GM21526 (cell line): ENCODE data around the gene SLC6A13.
"Not testable (repeated sequence)": the region's sequence is repeated elsewhere in the genome, so short reads cannot be mapped to it uniquely, and the experiment has no call there.

Source experiments
- ATAC-seq: cut with Tn5 transposase; IDR thresholded peaks from one replicate; pipeline ENCODE4 v1.9.1; 2021; ENCODE audit warnings: moderate library complexity; ENCODE audit not compliant: unreplicated experiment, low FRiP score

The SLC6A13 gene

DNA sequence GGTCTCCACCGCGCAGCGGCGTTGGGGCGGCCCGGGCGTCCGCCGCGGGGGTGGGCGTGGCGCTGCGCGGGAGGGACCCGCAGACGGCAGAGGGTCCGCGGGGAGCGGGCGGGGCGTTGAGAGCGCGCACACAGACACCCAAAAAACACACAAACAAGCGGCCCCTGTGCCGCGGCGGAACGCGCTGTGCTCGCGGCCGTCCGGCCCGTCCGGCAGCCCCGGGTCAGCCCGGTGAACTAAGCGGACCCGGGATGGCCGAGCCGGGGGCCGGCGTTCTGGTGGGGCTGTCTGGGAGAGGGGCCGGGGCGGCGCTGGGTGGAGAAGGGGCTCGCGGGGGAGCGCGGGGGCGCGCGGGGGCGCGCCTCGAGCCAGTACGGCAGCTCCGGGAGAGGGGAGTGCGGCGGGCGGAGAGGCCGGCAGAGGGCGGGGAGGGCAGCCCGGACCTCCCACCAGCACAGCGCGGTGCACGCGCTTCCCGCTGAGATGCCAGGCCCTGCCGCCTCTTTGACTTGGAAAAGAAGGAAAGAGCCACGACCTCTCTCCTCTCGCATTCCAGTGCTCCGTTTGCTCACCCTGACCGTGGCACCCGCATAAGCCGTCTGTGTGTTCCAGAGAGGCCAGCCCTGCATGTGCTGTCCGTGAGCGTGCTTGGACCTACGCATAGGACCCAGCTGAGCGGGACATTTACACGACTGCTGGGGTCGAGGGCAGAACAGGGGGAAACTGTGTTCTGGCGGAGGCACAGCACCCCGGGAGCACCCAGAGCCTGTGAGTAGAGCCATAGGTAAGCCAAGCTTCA, 59.0 kb downstream of the SLC6A13 start:
- ATAC-seq, result no peak

DNA sequence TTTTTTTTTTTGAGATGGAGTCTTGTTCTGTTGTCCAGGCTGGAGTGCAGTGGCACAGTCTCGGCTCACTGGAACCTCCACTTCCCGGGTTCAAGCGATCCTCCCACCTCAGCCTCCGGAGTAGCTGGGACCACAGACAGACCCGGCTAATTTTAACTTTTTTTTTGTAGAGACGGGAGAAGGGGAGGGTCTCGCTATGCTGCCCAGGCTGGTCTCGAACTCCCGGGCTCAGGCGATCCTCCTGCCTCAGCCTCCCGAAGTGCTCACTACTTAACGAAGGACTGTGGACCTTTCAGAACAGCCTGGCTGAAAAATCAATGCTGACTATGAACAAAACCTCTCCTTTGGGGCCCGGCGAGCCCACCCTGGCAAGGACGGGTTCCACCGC, 59.6 kb downstream of the SLC6A13 start:
- no peak for ATAC-seq

DNA sequence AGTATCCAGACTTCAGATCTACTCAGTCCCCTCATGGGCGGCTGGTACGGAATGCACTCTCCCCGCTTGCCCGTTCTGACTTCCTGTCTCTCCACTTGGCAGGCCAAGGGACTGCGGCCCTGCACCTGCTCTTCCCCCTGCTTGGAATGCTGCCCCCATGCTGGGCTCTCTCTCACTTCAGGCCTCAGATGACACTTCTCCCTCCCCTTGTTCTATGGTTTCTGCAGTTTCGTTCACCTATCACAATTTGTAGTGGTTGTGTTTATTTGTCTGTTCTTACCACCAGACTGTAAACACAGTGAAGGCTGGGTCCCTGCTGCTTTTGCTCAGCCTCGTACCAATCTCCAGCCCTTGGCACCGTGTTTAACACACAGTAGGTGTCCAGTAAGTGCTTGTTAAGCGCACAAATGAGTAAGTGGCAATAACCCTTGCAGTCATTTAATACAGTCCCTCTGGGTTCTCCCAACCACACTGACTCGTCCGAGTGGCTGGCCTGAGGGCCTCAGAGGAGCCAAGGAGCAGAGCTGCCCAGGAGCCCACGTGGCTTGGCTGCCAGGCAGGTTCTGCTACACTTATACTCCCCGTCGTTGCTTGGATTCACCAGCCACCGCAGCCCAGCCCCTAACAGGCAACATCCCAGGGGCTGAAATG, 60.4 kb downstream of the SLC6A13 start:
- ATAC-seq, result no peak

DNA sequence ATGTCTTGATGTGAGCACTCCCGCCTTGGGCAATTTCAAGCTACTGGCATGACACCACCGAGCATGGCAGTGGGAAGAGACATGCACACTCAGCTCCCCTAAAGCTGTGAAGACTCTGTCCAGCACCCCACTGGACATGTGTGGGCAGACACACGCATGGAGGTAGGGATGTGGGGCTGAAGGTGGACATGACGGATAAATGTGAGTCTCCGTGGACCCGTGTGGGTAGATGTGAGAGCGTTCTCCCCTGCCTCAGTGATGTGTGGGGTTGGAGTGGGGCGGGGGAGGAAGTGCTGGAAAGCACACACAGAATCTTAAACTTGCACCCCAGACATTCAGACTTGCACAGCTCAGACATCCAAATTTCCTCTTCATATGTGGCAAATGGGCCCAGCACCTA, 61.3 kb downstream of the SLC6A13 start:
- no peak for ATAC-seq

DNA sequence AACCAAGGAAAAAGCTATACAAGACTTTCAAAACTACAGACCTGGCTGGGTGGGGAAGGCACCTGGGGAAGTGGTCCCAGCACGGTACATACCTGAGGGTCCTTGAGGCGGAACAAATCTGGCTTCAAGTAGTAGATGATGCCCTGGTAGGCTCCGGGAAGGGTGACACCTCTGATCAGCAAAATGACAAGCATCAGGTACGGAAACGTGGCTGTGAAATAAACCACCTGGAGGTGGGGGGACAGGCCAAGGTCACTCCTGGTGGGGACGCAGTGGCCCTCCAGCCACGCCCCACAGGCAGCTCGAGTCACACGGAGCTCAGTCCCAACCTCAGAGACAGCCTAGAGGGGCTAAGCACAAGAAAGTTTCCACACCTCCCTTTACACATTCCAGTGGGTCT, 63.9 kb downstream of the SLC6A13 start:
- ATAC-seq, result no peak

DNA sequence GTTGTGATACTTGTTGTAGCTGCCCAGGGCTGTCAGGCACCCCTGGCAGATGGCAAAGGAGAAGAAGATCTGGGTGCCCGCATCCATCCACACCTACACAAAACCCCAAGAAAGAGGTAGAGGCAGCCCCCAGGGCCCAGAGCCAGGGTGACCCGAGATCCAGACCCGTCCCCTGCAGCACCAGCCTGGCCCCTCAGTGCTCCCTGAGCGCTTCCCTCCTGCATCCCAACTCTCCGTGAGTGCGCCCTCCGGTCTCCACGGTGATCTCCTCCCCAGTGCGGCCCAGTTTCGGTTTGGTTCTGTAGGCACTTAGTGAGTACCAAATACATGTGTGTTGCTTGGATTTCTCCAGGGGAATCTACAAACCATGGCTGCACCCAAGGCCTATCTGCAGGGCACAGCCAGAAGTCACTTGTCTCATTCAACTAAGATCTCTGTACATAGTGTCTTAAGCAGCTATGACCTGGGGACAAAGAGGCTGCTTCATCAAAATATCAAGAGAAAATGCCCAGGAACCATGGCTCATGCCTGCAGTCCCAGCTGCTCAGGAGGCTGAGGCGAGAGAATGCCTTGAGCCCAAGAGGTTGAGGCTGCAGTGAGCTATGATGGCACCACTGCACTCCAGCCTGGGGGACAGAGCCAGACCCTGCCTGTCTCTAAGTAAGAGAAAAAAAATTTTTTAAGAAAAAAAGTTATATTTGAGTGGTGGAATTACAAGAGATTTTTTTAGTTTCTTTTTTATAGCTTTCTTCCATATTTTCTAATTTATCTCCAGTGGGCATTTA, 64.5 kb downstream of the SLC6A13 start:
- no peak for ATAC-seq

DNA sequence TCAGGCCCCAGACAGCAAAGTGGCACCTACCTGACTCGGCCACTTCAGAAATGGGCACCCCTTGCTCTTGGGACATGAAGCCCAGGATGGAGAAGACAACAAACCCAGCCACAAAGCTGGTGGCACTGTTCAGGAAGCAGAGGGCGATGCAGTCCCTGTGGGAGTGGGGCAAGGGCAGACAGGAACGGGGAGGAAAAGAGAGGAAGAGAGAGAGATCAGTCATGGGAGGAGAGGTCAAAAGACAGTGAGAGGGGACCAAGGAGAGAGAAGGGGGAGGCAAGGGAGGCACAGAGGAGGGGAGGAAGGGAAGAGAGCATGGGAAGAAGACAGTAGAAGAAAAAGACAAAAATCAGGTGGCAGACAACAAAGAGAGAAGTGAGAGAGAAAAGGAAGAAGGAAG, 65.3 kb downstream of the SLC6A13 start:
- ATAC-seq, result no peak

DNA sequence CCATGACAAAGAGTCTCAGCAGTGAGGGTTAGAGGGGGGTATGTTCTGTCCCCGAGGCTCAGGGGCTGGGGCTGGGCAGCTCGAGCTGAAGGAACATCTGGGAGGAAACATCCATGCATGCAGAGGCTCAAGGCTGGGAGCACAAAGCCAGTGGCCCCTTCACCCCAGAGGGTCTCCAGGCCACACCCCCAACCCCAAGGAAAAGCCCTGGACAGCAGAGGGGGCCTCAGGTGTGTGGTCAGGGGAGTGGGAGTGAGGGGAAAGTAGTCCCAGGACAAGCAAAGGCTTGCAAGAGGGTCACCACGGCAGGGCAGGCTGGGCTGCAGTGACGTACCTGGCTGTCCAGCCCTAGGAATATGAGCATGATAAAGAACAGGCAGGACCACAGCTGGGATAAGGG, 66.2 kb downstream of the SLC6A13 start:
- ATAC-seq, result no peak

DNA sequence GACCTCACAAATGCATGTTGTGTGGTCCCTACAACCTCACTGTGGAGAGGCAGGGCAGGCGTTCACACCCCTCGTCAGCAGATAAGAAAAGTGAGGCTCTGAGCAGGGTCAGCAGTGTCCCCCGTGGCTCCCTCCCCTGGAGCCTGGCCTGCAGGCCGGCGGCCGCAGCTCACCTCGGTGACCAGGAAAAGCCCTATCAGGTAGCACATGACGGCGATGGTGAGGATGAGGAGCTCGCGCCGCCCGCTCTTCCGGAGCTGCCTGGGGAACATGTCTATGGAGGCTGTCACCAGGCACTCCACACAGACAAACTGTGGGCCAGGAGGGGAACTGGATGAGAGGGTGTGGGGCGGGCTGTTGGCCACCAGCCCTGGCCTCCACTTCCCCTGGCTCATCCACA, 66.7 kb downstream of the SLC6A13 start:
- ATAC-seq, result no peak

DNA sequence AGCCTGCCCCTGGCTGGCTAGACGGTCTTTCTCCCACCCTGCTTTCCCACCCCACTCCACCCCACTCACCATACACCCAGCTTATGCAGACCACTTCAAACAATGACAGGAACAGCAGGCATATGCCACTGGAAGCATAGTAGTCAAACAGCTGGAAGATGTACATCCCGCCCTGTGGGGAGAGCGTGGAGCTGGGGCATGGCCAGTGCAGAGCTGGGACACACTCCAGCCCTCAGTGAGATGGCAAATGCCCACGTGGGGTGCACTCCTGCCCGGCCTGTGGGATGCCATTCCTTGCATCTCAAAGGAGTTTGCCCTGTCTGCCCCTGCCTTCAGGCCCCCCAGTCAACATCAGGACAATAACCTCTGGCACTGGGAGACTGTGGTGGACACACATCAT, 67.5 kb downstream of the SLC6A13 start:
- ATAC-seq, result no peak

DNA sequence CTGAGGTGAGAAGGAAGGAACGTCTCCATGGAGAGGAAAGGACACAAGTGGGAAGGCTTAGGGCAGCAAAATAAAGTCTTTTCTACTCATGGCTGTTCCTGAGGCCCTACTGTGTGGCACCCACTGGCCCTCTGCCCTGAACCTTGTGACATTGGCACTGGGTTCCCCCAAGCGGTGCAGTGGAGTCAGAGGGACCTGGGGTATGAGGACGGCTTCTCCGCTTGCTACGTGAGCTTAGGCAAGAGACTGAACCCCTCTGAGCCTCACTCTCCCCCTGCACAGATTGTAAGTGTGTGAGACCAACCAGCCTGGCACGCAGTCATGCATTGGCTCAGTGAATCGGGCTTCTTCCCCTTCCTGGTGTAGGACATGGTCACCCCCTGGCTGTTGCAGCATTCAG, 68.4 kb downstream of the SLC6A13 start:
- no peak for ATAC-seq

DNA sequence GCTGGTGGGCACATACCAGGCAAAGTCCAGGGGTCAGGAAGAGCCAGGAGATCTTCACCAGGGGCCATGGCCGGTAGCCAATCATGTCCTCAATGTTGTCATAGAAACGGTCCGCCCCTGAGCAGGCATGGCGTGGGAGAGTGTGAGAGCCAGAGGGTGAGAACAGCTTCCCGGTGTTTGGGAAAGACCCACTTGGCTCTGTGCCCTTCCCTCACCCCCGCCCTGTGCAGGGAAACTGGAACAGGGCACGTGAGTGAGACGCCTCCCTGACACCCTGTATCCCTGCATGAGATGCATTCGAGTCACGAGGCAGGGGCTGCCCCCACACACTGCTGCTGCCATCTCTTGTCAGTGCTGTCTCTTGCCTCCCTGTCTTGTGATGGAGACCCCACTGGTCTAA, 69.4 kb downstream of the SLC6A13 start:
- no peak for ATAC-seq

DNA sequence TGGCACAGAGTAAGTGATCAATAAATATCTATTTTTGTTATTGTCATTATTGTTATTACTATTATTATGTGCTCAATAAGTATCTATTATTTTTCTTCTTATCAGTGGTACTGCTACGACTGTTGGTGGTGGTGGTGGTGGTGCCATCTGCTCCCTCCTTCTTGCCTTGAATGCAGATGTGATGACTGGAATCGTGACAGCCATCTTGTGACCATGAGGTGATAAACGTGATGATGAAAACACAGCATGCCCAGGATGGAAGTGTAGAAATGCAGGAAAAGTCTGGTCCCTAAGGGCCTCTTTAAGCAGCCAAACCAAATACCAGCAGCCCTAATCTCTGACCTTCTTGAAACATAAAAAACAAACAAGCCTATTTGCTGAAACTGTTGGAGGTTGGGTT, 71.1 kb downstream of the SLC6A13 start:
- no peak for ATAC-seq

DNA sequence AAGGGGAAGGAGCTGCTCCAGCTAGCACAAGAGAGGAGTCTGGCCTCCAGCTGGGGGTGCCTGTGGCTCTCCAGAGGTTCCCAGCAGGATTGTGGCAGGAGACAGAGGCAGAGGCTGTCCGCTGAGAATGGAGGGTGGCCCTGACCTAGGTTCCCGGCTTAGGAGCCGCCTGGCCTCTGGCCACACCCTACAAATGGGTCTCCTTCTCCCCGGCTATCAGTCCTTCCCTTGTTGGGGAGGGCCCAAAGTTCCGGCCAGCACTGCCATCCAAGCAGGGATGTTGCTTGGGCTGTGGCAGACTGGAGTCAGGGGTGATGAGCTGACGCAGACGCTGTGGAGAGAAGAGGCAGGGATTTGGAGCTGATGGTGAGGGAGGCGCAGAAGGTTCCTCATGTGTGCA, 71.8 kb downstream of the SLC6A13 start:
- no peak for ATAC-seq

DNA sequence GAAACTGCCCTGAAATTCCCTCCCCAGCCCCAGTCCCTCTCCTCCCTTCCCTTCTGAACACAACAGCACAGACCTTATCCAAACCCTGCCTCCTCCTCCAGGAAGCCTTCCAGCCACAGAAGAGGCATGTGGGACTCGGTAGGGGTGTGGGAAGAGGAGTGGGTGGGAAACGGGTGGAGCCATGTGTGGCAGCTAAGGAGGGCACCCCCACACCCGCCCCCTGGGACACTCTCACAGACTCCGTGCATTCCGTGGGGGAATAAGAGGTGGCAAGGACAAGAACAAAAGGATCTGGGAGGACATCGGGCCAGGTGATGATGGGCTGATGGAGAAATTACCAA, 73.0 kb downstream of the SLC6A13 start:
- no peak for ATAC-seq

DNA sequence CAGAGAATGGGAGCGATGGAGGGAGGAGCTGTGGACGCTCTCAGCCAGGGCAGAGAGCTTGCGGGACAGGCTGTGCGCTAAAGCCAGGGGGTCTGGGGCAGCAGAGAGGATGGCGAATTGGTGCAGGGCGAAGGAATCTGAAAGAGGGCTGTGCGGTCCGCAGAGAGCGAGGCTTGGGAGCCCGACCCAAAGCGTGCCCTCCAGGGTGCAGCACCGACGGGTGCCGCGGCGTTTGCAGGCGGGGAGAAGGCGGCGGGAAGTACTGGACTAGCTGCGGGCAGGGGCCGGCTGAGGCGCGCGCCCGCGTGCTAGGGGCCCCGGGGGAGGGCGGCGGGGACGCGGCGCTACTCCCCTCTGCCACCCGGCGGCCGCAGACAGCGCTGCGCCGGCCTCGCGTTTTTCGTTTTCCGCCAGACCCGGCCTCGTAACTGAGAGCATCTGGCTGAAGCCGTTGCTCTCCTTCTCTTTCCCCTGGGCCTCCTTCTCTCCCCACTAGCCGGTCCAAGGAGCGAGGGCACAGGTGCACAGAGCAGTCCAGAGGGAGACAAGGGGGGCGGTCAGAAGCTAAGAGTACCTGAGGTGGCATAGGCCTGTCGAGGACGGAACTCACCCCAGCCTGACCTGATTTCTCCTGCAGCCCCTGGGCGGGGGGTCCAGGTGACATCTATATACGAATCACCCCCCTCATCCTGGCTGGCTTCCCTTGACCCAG, 73.6 kb downstream of the SLC6A13 start:
- no peak for ATAC-seq

DNA sequence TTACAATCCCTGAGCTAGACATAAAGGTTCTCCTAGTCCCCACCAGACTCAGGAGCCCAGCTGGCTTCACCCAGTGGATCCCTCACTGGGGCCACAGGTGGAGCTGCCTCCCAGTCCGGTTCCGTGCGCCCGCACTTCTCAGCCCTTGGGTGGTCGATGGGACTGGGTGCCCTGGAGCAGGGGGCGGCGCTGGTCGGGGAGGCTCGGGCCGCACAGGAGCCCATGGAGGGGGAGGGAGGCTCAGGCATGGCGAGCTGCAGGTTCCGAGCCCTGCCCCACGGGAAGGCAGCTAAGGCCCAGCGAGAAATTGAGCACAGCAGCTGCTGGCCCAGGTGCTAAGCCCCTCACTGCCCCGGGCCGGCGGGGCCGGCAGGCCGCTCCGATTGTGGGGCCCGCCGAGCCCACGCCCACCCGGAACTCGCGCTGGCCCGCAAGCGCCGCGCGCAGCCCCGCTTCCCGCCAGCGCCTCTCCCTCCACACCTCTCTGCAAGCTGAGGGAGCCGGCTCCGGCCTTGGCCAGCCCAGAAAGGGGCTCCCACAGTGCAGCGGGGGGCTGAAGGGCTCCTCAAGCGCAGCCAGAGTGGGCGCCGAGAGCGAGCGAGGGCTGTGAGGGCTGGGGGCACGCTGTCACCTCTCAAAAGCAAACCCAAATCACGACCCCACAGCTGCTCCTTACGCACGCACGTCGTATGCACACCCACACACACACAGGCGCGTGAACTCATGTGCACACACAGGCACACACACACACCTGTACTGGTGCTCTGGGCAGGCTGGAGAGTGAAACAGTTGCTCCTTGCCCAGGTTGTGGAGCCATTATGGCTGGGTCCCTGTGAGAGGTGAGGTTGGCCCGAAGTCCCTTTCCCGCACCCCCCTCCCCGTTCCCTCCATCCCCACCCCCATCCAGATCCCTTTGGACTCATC, 74.4 kb downstream of the SLC6A13 start:
- not testable (repeated sequence) for ATAC-seq

DNA sequence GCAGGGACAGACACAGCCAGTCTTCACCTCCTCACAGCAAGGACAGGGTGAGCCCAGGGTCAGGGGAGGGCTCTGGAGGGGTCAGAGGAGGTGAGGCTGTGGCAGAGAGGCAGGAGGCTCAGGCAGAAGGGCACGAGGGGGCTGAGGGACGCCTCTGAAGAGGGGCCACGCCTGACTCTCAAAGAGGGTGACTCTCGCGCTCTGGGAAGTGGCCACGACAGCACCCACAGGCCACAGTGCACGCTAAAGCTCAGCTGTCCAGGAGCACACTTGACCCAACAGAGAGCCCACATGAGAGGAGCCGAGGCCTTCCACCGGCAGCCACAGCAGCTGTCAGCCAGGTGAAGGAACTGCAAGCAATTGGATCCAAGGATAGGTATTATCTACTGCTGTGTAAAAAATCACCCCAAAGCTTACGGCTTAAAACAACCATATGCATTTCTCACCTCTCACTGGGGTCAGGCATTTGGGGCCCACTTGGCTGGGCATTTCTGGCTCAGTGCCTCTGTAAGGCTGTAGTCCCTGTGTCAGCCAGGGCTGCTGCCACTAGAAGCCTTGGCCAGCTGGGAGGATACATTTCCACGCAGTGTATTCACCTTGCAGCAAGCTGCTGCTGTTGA, 76.5 kb downstream of the SLC6A13 start:
- ATAC-seq, result no peak

DNA sequence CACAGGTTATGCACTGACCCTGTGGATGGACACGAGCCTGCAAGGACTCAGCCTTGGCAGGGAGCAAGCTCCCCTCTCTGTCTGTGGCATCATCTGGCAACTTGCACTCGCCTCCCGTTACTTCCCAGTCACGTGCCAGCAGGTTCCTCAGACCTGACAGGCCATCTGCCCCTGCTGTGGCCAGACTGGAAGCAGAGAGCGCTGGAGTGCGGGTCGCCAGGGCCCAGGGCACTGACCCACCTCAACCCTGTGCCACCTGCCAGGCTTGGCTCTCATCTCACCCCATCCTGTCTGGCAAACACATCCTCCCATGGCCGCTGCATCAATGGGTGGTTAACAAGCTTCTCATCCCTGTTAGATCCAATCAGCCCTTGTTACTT, 77.1 kb downstream of the SLC6A13 start:
- ATAC-seq, result no peak
